ENCODE results near the gene TTI1. TPM values are rescaled to one million over a fixed set of nuclear protein-coding genes. Genes with fewer than 3 reads are reported as not detected.

The TTI1 gene
- total and polyA plus RNA-seq, 2 of the 13 experiments (the other 11 are each of a cell fraction or from before 2014, with no cell fraction given): 22.9 to 39.8 TPM

DNA sequence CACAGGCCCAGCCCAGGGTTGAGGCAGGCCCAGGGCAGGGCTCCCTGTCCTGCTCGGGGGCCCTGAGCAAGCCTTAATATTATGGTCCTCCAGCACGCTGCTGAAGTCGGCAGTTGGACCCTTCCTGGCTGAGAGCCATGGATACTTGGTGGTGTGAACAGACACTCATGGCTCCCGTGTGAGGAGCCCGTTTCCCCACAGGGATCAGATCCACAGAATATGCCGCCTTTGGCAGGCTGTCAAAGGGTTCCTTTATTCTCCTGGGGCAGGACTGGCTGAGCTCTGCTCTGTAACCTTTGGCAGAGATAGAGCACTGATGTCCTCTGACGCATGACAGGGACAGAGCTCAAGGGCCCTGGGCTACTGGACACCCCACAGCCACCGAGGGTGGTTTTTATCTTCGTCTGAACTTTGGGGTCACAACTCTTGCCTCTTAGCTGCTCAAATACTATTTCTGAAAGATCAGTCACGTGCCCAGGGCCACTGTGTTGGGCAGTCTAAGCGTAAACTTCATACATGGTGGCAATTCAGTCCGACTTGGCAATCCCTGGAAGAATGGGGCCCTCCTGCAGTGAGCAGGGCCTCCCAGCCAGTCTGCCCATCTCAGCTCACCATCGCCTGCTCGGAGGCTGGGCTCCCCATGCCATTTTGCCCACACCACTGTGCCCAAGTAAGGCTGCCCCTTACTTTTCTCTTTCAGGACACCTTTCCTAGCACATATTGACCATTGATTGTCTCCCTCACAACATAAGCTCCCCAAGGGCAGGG lies 49.1 kb downstream of the TTI1 start (continued):
- TF ChIP-seq ISX (CRISPR knock-in tag; conservative IDR thresholded peaks at IDR 0.05): no peak
- TF ChIP-seq MEF2D (CRISPR knock-in tag; IDR thresholded peaks at IDR 0.05): 0 out of 2 replicates have a peak, but pooled peaks have one; percentile 13
- TF ChIP-seq ZNF749 (CRISPR knock-in tag; IDR thresholded peaks at IDR 0.05; ENCODE audit: borderline replicate concordance): no peak
- TF ChIP-seq, protein P1, sequence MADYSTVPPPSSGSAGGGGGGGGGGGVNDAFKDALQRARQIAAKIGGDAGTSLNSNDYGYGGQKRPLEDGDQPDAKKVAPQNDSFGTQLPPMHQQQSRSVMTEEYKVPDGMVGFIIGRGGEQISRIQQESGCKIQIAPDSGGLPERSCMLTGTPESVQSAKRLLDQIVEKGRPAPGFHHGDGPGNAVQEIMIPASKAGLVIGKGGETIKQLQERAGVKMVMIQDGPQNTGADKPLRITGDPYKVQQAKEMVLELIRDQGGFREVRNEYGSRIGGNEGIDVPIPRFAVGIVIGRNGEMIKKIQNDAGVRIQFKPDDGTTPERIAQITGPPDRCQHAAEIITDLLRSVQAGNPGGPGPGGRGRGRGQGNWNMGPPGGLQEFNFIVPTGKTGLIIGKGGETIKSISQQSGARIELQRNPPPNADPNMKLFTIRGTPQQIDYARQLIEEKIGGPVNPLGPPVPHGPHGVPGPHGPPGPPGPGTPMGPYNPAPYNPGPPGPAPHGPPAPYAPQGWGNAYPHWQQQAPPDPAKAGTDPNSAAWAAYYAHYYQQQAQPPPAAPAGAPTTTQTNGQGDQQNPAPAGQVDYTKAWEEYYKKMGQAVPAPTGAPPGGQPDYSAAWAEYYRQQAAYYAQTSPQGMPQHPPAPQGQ (CRISPR knock-in tag; IDR thresholded peaks at IDR 0.05; ENCODE audit: borderline replicate concordance): no peak
- TF ChIP-seq KLF6 (CRISPR knock-in tag; IDR thresholded peaks at IDR 0.05): no peak
- no peak for TF ChIP-seq ZNF224 (CRISPR knock-in tag; IDR thresholded peaks at IDR 0.05)
- TF ChIP-seq SP2 (CRISPR knock-in tag; IDR thresholded peaks at IDR 0.05): no peak
- TF ChIP-seq, protein P2, sequence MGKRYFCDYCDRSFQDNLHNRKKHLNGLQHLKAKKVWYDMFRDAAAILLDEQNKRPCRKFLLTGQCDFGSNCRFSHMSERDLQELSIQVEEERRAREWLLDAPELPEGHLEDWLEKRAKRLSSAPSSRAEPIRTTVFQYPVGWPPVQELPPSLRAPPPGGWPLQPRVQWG (CRISPR knock-in tag; IDR thresholded peaks at IDR 0.05; ENCODE audit: borderline replicate concordance, low read depth): no peak
- TF ChIP-seq, protein P3, sequence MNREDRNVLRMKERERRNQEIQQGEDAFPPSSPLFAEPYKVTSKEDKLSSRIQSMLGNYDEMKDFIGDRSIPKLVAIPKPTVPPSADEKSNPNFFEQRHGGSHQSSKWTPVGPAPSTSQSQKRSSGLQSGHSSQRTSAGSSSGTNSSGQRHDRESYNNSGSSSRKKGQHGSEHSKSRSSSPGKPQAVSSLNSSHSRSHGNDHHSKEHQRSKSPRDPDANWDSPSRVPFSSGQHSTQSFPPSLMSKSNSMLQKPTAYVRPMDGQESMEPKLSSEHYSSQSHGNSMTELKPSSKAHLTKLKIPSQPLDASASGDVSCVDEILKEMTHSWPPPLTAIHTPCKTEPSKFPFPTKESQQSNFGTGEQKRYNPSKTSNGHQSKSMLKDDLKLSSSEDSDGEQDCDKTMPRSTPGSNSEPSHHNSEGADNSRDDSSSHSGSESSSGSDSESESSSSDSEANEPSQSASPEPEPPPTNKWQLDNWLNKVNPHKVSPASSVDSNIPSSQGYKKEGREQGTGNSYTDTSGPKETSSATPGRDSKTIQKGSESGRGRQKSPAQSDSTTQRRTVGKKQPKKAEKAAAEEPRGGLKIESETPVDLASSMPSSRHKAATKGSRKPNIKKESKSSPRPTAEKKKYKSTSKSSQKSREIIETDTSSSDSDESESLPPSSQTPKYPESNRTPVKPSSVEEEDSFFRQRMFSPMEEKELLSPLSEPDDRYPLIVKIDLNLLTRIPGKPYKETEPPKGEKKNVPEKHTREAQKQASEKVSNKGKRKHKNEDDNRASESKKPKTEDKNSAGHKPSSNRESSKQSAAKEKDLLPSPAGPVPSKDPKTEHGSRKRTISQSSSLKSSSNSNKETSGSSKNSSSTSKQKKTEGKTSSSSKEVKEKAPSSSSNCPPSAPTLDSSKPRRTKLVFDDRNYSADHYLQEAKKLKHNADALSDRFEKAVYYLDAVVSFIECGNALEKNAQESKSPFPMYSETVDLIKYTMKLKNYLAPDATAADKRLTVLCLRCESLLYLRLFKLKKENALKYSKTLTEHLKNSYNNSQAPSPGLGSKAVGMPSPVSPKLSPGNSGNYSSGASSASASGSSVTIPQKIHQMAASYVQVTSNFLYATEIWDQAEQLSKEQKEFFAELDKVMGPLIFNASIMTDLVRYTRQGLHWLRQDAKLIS (CRISPR knock-in tag; IDR thresholded peaks at IDR 0.05): no peak
- peak; percentile 39; the same call in 1 of the 2 replicates for TF ChIP-seq NRL (CRISPR knock-in tag; IDR thresholded peaks at IDR 0.05; ENCODE audit: borderline replicate concordance)
- TF ChIP-seq, protein P4, sequence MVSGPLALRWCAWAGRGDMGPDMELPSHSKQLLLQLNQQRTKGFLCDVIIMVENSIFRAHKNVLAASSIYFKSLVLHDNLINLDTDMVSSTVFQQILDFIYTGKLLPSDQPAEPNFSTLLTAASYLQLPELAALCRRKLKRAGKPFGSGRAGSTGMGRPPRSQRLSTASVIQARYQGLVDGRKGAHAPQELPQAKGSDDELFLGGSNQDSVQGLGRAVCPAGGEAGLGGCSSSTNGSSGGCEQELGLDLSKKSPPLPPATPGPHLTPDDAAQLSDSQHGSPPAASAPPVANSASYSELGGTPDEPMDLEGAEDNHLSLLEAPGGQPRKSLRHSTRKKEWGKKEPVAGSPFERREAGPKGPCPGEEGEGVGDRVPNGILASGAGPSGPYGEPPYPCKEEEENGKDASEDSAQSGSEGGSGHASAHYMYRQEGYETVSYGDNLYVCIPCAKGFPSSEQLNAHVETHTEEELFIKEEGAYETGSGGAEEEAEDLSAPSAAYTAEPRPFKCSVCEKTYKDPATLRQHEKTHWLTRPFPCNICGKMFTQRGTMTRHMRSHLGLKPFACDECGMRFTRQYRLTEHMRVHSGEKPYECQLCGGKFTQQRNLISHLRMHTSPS (CRISPR knock-in tag; IDR thresholded peaks at IDR 0.05; ENCODE audit: low read depth): peak; percentile 78
- peak; percentile 90 for TF ChIP-seq ESRRA (CRISPR knock-in tag; IDR thresholded peaks at IDR 0.05; ENCODE audit: low read depth)
- TF ChIP-seq, protein P5, sequence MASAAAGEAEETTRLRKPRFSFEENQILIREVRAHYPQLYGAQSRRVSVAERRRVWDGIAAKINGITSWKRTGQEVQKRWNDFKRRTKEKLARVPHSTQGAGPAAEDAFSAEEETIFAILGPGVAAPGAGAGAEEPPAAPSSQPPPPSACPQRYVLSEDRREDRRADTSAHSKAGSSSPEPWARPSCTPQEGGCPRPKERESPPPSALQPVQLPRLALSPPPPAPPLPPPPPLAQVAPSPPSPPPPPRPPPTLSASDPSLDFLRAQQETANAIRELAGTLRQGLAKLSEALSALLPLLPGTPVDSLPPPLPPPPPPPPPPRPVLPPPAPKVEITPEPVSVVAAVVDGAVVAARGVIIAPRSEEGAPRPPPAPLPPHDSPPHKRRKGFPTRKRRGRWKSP (CRISPR knock-in tag; IDR thresholded peaks at IDR 0.05): peak; percentile 72; the same call in 1 of the 2 replicates
- 0 out of 2 replicates have a peak, but pooled peaks have one; percentile 30 for TF ChIP-seq SMC3 (IDR thresholded peaks at IDR 0.05; ENCODE audit: low read length)
- TF ChIP-seq, protein P6, sequence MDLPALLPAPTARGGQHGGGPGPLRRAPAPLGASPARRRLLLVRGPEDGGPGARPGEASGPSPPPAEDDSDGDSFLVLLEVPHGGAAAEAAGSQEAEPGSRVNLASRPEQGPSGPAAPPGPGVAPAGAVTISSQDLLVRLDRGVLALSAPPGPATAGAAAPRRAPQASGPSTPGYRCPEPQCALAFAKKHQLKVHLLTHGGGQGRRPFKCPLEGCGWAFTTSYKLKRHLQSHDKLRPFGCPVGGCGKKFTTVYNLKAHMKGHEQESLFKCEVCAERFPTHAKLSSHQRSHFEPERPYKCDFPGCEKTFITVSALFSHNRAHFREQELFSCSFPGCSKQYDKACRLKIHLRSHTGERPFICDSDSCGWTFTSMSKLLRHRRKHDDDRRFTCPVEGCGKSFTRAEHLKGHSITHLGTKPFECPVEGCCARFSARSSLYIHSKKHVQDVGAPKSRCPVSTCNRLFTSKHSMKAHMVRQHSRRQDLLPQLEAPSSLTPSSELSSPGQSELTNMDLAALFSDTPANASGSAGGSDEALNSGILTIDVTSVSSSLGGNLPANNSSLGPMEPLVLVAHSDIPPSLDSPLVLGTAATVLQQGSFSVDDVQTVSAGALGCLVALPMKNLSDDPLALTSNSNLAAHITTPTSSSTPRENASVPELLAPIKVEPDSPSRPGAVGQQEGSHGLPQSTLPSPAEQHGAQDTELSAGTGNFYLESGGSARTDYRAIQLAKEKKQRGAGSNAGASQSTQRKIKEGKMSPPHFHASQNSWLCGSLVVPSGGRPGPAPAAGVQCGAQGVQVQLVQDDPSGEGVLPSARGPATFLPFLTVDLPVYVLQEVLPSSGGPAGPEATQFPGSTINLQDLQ (CRISPR knock-in tag; IDR thresholded peaks at IDR 0.05): peak; percentile 58; the same call in 1 of the 2 replicates
- no peak for TF ChIP-seq ZNF619 (CRISPR knock-in tag; IDR thresholded peaks at IDR 0.05)

Data from HepG2 (cell line).